GM19043 (cell line): ENCODE measurements around the gene PIKFYVE.
"Not testable (repeated sequence)": the region's sequence is repeated elsewhere in the genome, so short reads cannot be mapped to it uniquely, and the experiment has no call there.

Experiments
- ATAC-seq: cut with Tn5 transposase; IDR thresholded peaks from one replicate; pipeline ENCODE4 v1.9.1; 2021; ENCODE audit warnings: low read depth; ENCODE audit not compliant: unreplicated experiment

The PIKFYVE gene

GRCh38 chr2:208358758-208359631 lies 92.9 kb downstream of the PIKFYVE start:
- ATAC-seq, result no peak

- no peak for ATAC-seq
Observed at GRCh38 chr2:208359632-208359986, 93.6 kb downstream of the PIKFYVE start.

GRCh38 chr2:208360259-208361076 lies 94.4 kb downstream of the PIKFYVE start:
- ATAC-seq, result no peak

GRCh38 chr2:208361077-208361441 lies 95.0 kb downstream of the PIKFYVE start:
- ATAC-seq, result no peak

DNA sequence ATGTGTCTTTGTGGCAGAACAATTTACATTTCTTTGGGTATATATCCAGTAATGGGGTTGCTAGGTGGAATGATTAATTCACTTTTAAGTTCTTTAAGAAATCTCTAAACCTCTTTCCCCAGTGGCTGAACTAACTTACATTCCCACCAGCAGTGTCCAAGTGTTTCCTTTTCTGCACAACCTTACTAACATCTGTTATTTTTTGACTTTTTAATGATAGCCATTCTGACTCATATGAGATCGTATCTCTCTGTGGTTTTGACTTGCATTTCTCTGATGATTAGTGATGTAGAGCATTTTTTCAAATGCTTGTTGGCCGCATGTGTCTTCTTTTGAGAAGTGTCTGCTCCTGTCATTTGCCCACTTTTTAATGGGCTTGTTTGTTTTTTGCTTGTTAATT lies 97.4 kb downstream of the PIKFYVE start:
- peak; percentile 69 for ATAC-seq

DNA sequence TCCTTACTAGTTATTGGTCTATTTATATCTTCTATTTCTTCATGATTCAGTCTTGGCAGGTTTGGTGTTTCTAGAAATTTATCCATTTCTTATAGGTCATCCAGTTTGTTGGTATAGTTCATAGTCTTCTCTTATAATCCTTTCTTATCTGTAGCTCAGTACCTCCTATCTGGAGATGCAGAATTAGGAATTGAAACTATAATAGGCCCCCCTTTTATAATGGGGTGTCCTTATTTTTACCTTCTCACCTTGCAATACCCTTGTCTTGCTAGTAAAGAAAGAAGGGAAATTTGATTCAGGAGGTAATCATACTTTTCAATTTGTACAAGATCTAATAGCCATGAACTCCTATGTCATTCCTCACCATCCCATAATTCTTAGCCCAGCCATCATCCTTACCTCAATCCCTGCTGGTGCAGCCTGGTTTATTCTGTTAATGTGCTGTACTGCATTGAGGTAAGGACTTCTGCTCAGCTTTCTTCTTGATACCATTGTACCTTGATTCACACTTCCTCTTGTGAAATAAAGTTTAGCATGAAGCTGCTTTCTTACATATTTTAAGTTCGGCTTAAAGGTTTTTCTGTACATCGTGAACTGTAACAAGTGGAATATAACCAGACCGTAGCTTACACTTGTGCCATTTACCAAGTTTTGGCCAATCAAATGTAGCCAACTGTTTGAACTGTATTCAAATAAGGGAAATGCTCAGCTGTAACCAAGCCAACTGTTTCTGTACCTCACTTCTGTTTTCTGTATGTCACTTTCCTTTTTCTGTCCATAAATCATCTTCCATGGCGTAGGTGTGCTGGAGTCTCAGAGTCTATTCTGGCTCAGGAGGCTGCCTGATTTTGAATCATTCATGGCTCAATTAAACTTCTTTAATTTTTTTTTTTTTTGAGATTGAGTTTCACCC lies 100.4 kb downstream of the PIKFYVE start:
- ATAC-seq, result peak; percentile 53

DNA sequence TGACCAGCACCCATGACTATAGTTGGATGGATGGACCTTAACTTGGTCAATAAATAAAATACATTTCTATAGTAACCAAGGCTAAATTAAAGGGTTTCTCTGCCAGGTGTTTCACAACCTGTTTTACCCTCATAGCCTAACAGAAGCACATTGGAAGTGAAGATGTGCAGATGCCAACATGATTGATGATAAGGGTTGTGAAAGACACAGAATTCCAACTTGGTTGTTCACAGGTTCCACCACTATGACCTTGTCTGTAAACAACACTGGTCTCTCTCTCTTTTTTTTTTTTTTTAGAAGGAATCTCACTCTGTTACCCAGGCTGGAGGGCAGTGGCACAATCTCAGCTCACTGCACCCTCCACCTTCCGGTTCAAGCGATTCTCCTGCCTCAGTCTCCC lies 103.0 kb downstream of the PIKFYVE start:
- ATAC-seq, result no peak

DNA sequence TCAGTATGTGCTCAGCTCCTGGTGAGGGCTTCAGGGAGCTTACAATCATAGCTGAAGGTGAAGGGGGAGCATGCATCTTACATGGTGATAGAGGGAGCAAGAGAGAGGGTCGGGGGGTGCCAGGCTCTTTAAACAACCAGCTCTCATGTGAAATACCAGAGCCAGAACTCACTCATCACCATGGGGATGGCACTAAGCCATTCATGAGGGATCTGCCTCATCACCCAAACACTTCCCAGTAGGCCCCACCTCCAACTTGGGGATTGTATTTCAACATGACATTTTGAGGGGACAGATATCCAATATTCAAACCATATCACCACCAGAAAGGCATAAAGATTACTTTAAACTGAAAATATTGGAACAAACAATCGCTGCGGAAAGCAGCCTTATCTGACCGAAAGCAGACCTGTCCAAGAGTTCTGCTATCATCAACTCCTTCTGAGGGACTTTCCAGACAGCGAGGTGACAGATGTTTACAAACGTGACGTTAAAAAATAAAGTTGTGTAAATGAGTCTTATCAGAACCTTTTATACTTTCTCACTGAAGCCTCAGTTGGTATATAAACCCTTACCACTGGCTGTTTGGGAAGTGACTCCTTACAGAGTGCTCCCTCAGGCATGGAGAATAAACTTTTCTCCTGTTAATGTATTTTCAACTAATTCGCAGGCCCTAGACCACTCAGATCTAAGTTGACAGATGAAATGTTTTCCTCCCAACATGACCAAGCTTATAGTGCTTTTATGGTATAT lies 105.0 kb downstream of the PIKFYVE start:
- no peak for ATAC-seq

DNA sequence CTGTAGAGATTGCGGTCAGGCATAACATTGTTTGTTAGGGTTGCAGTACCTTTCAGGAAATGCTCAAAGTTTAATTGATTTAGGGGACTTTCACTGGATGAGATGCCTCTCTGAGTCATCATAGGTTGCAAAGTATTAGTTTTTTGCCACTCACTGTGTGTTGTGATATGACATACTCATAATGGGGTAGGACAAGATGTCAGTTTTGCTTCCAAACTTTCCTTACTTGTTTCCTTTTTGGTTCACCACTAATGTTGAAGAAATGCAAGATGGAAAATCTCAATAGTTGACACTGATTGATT lies 105.5 kb downstream of the PIKFYVE start:
- ATAC-seq, result no peak

DNA sequence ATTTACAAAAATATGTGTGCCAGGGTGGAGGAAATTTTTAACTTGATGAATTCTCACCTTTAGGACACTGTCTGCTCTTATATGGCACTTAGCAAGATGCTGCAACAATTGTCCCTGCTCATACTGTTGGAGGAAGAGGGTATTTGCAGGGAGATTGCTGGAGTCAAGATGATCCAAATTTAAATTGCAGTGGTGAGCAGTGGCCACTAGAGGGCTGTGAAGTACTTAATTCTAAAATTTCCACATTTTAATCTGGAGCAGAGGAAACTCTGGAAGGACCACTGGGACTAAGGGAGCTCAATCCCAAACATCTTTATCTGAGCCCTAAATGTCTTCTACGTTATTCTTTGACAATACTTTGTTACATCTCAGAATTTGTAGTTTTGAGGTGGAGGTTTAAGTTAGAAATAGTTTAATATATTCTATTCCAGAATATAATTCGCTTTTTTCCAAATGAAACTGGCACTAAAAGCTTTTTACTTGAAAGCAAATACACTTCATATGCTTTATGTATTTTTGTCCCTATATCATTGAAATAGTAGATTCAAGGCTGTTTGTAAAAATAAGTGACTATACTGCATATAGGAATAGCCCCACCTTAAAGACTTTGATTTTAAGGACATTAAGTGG lies 107.5 kb downstream of the PIKFYVE start:
- ATAC-seq, result peak; percentile 63

- ATAC-seq, result no peak
Observed at GRCh38 chr2:208375491-208376068, 109.5 kb downstream of the PIKFYVE start.

GRCh38 chr2:208377344-208377860 lies 111.3 kb downstream of the PIKFYVE start:
- not testable (repeated sequence) for ATAC-seq

- no peak for ATAC-seq
Observed at GRCh38 chr2:208379192-208379591, 113.1 kb downstream of the PIKFYVE start.

DNA sequence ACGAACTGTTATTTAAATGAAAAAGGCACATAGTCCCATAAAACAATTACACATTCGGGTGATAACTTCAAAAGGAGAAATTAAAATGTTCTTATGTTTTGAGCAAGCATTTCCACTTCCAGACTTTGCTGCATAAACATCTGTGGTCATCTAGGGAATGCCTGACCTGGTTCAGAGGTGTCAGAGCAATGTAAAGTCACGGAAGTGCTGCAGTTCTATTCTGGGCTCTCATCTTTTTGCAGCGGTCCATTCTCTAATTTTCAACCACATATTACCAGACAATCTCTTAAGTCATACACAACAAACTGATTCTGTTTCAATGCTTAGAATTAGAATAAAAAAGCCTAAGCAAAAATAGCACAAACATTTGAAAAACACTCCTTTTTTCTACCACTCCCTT lies 118.6 kb downstream of the PIKFYVE start:
- ATAC-seq, result no peak

DNA sequence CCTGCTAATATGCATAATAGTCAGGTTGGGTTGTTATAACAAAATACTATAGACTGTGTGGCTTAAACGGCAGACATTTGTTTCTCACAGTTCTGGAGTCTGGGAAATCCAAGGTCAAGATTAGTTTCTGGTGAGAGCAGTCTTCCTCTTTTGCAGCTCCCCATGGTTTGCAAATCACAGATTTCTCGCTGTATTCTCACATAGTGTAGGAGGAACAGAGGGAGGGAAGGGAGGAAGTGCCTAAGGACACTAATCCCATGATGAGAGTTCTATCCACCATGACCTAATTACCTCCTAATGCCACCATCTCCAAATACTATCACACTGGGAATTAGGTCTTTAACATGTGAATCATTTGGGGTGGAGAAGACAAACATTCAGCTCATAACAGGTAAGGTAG lies 120.5 kb downstream of the PIKFYVE start:
- no peak for ATAC-seq

GRCh38 chr2:208389940-208390339 lies 123.9 kb downstream of the PIKFYVE start:
- ATAC-seq, result no peak

- ATAC-seq, result no peak
Observed at GRCh38 chr2:208392300-208392699, 126.2 kb downstream of the PIKFYVE start.

- not testable (repeated sequence) for ATAC-seq
Observed at GRCh38 chr2:208396796-208397195, 130.7 kb downstream of the PIKFYVE start.

GRCh38 chr2:208399201-208399600 lies 133.1 kb downstream of the PIKFYVE start:
- ATAC-seq, result no peak
